SK-N-SH treated with all-trans-retinoic acid at 6 μM for 48 hours (cell line): ENCODE measurements around the gene TESMIN.

Experiments used
- PATZ1 ChIP-seq: fragments of 250-450 bp; sonication (Bioruptor Pico); IDR thresholded peaks from 2 replicates; pipeline ENCODE4 v1.8.0; 2020; ENCODE audit warnings: mild to moderate bottlenecking, moderate library complexity, borderline replicate concordance
- TOX ChIP-seq: fragments of 250-450 bp; sonication (Bioruptor Pico); IDR thresholded peaks from 2 replicates; pipeline ENCODE4 v1.8.0; 2021; ENCODE audit warnings: mild to moderate bottlenecking, moderate library complexity, borderline replicate concordance
- ZFP3 ChIP-seq: fragments of 250-450 bp; sonication (Bioruptor Pico); IDR thresholded peaks from 2 replicates; pipeline ENCODE4 v1.5.0; 2020; ENCODE audit warnings: mild to moderate bottlenecking, moderate library complexity

GRCh38 chr11:68677432-68677831 lies 73.9 kb downstream of the TESMIN start:
- TF ChIP-seq TOX (CRISPR knock-in tag) (no peak), PATZ1 (peak; percentile 45; the same call in 1 of the 2 replicates), ZFP3 (no peak)
